Lower leg skin (tissue), 4 donors: ENCODE measurements around the gene GTF2F2. TPM values are rescaled to one million over a fixed set of nuclear protein-coding genes. Genes with fewer than 3 reads are reported as not detected.

ENCODE experiments used
- DNase-seq, 2 donors: peaks; one replicate each; pipeline ENCODE4 v3.0.0-alpha.2; 2019; ENCODE audit warnings: low spot score in 2 of 2
- H3K4me3 ChIP-seq: fragments of 200-600 bp; sonication (generic); 2 replicates; pipeline ENCODE4 v1.5.1; 2017; ENCODE audit warnings: mild to moderate bottlenecking, low read depth; ENCODE audit not compliant: poor library complexity, severe bottlenecking
- POLR2A ChIP-seq, 2 donors: fragments of 450-650 bp; IDR thresholded peaks; one replicate each; pipeline ENCODE4 v1.6.1; 2016 to 2017; ENCODE audit warnings: antibody characterized with exemption in 2 of 2, mild to moderate bottlenecking in 1 of 2, moderate library complexity in 1 of 2
- WGBS, 2 donors: methylation state at CpG; one replicate each; pipeline ENCODE4 v1.1.5; 2018; 5-methylcytosine and 5-hydroxymethylcytosine counted together
- intact Hi-C: fragments of 100-400 bp; cut with DNase I; formaldehyde crosslinking; loops from one replicate; pipeline ENCODE4 v1.15.0; 2023; ENCODE audit warnings: low total_unique reads
- total RNA-seq, 4 donors: library from RNA; depleted of rRNA; stranded (reverse); fragments of >200 nt; gene quantifications; one replicate each; pipeline ENCODE4 v1.1.0, GENCODE V29; 2016
- TF ChIP-seq, protein P1 (sequence below), 3 donors: fragments of 450-650 bp; IDR thresholded peaks; one replicate each; pipeline ENCODE4 v1.5.1; 2016; ENCODE audit warnings: antibody characterized with exemption in 3 of 3, mild to moderate bottlenecking in 3 of 3, moderate library complexity in 2 of 3

Gene GTF2F2
- total RNA-seq, 4 donors from 2014 or later: 35.6 to 52.4 (median 45.3) TPM

- TF ChIP-seq, protein P1, sequence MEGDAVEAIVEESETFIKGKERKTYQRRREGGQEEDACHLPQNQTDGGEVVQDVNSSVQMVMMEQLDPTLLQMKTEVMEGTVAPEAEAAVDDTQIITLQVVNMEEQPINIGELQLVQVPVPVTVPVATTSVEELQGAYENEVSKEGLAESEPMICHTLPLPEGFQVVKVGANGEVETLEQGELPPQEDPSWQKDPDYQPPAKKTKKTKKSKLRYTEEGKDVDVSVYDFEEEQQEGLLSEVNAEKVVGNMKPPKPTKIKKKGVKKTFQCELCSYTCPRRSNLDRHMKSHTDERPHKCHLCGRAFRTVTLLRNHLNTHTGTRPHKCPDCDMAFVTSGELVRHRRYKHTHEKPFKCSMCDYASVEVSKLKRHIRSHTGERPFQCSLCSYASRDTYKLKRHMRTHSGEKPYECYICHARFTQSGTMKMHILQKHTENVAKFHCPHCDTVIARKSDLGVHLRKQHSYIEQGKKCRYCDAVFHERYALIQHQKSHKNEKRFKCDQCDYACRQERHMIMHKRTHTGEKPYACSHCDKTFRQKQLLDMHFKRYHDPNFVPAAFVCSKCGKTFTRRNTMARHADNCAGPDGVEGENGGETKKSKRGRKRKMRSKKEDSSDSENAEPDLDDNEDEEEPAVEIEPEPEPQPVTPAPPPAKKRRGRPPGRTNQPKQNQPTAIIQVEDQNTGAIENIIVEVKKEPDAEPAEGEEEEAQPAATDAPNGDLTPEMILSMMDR (IDR thresholded peaks at IDR 0.05): no peak
- no peak for TF ChIP-seq POLR2A (IDR thresholded peaks at IDR 0.05)
- intact Hi-C loops: no loop called here
- WGBS, 2 donors: 84 to 94% methylated on average over 1 of the region's 1 CpG
- no peak for DNase-seq
- no peak overlapping the region for H3K4me3 ChIP-seq
These were observed 135.1 kb downstream of the GTF2F2 start for GRCh38 chr13:45255247-45255987.

GRCh38 chr13:45256254-45256653 is 135.9 kb downstream of the GTF2F2 start:
- no peak for DNase-seq
- WGBS, 2 donors: 76 to 82% methylated on average over 1 of the region's 1 CpG
- intact Hi-C loops: no loop called here
- TF ChIP-seq, protein P1 (IDR thresholded peaks at IDR 0.05): no peak
- no peak for TF ChIP-seq POLR2A (IDR thresholded peaks at IDR 0.05)
- H3K4me3 ChIP-seq: no peak overlapping the region

DNA sequence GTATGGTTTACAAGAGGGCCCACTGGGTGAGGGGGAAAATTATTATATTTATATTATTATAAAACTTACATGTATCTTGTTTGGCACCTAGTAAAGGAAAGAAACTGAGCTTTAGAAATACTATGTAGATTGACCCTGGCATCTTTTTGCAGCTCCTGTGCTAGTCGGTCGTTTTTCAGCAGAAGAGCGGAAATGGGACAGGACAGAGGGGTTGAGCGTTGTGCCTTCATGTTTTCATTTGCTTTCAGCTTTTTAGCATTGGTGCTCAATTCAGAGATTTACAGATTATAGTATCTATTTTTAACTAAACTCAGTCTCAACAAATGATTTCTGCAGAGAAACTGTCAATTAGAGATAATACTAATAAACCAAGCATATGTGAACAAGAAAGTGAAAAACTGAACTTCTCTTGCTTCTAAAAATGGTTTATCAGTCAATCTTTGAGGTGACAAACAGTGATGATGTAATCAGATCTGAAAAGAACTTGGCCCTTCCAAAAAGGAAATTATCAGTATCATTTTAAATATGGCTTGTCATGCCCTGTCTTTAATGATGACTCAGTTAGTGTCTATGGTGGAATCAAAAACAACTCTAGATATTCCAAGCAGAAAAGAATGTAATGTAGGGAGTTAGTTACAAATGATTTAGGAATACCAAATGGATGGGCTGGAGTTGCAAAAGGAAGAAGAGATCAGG is 137.5 kb downstream of the GTF2F2 start:
- no peak overlapping the region for H3K4me3 ChIP-seq
- intact Hi-C loops: no loop called here
- TF ChIP-seq POLR2A (IDR thresholded peaks at IDR 0.05): no peak
- TF ChIP-seq, protein P1 (IDR thresholded peaks at IDR 0.05): no peak
- 54 to 63% methylated on average over 4 of the region's 4 CpGs for whole genome bisulfite sequencing, 2 donors
- no peak for DNase-seq

GRCh38 chr13:45258334-45258675 is 138.0 kb downstream of the GTF2F2 start:
- DNase-seq: no peak
- intact Hi-C loops: no loop called here
- no peak overlapping the region for H3K4me3 ChIP-seq
- 57 to 63% methylated on average over 2 of the region's 2 CpGs for WGBS, 2 donors
- TF ChIP-seq, protein P1 (IDR thresholded peaks at IDR 0.05): no peak
- no peak for TF ChIP-seq POLR2A (IDR thresholded peaks at IDR 0.05)

GRCh38 chr13:45267215-45267614 is 146.9 kb downstream of the GTF2F2 start:
- H3K4me3 ChIP-seq: no peak overlapping the region
- intact Hi-C loops: no loop called here
- DNase-seq: no peak
- WGBS, 2 donors: 90 to 93% methylated on average over 5 of the region's 5 CpGs
- TF ChIP-seq POLR2A (IDR thresholded peaks at IDR 0.05): no peak
- TF ChIP-seq, protein P1 (IDR thresholded peaks at IDR 0.05): no peak
